CD4-positive, alpha-beta T cell treated with Interleukin-15 for 1 hour (primary cell): ENCODE data around the gene MRPL41.
"Not testable (repeated sequence)": the region's sequence is repeated elsewhere in the genome, so short reads cannot be mapped to it uniquely, and the experiment has no call there.

Experiments
- DNase-seq: peaks from one replicate; pipeline ENCODE4 v3.0.0-alpha.2; 2020

MRPL41 gene

GRCh38 chr9:137551264-137552021 is at the start of gene MRPL41:
Gene MRPL41 (plus strand): TSS chr9:137551879. CDS start chr9:137552082, 203 bp downstream.
- DNase-seq, result peak; percentile 90

GRCh38 chr9:137502008-137502911 is 49.4 kb upstream of the MRPL41 start:
- DNase-seq, result no peak

- no peak for DNase-seq
Measured at GRCh38 chr9:137504432-137504777, 47.3 kb upstream of the MRPL41 start.

GRCh38 chr9:137505421-137506140 is 46.1 kb upstream of the MRPL41 start:
- no peak for DNase-seq

GRCh38 chr9:137506274-137506673 is 45.4 kb upstream of the MRPL41 start:
- no peak for DNase-seq

GRCh38 chr9:137506702-137507171 is 44.9 kb upstream of the MRPL41 start:
- no peak for DNase-seq

GRCh38 chr9:137509198-137509597 is 42.5 kb upstream of the MRPL41 start:
- DNase-seq, result no peak

- DNase-seq, result not testable (repeated sequence)
Measured at GRCh38 chr9:137511126-137511525, 40.6 kb upstream of the MRPL41 start.

- DNase-seq, result no peak
Measured at GRCh38 chr9:137511758-137512463, 39.8 kb upstream of the MRPL41 start.

- DNase-seq, result not testable (repeated sequence)
Measured at GRCh38 chr9:137513136-137513535, 38.5 kb upstream of the MRPL41 start.

GRCh38 chr9:137513801-137514570 is 37.7 kb upstream of the MRPL41 start:
- not testable (repeated sequence) for DNase-seq

- no peak for DNase-seq
Measured at GRCh38 chr9:137514691-137515337, 36.9 kb upstream of the MRPL41 start.

GRCh38 chr9:137515338-137515724 is 36.3 kb upstream of the MRPL41 start:
- no peak for DNase-seq

GRCh38 chr9:137516144-137516917 is 35.3 kb upstream of the MRPL41 start:
- no peak for DNase-seq

GRCh38 chr9:137518661-137519459 is 32.8 kb upstream of the MRPL41 start:
- DNase-seq, result not testable (repeated sequence)

GRCh38 chr9:137519553-137519952 is 32.1 kb upstream of the MRPL41 start:
- DNase-seq, result no peak

GRCh38 chr9:137520614-137521404 is 30.9 kb upstream of the MRPL41 start:
- DNase-seq, result no peak

GRCh38 chr9:137521405-137521985 is 30.2 kb upstream of the MRPL41 start:
- DNase-seq, result no peak
